Activated naive CD4-positive, alpha-beta T cell treated with anti-CD3 and anti-CD28 coated beads, Interleukin-2, amount 50 U/mL, for 16 hours (primary cell): ENCODE results near the gene SGTA.

Experiments used
- DNase-seq: peaks from one replicate; pipeline ENCODE4 v3.0.0-alpha.2; 2020

Gene SGTA

GRCh38 chr19:2809387-2810140 is 26.5 kb upstream of the SGTA start:
- no peak for DNase-seq

GRCh38 chr19:2808129-2808941 is 25.3 kb upstream of the SGTA start:
- no peak for DNase-seq

GRCh38 chr19:2807379-2808128 is 24.5 kb upstream of the SGTA start:
- no peak for DNase-seq

GRCh38 chr19:2806736-2807378 is 23.8 kb upstream of the SGTA start:
- DNase-seq, result no peak

GRCh38 chr19:2805991-2806649 is 23.0 kb upstream of the SGTA start:
- DNase-seq, result no peak

GRCh38 chr19:2805261-2805900 is 22.3 kb upstream of the SGTA start:
- DNase-seq, result no peak

GRCh38 chr19:2804156-2805004 is 21.3 kb upstream of the SGTA start:
- no peak for DNase-seq

GRCh38 chr19:2803486-2804155 is 20.5 kb upstream of the SGTA start:
- no peak for DNase-seq

GRCh38 chr19:2802826-2803225 is 19.8 kb upstream of the SGTA start:
- no peak for DNase-seq

- DNase-seq, result no peak
These were observed 17.4 kb upstream of the SGTA start for GRCh38 chr19:2800506-2800905.

- DNase-seq, result no peak
These were observed 16.4 kb upstream of the SGTA start for GRCh38 chr19:2799273-2800020.

- no peak for DNase-seq
These were observed 15.7 kb upstream of the SGTA start for GRCh38 chr19:2798733-2799132.

GRCh38 chr19:2798158-2798685 is 15.1 kb upstream of the SGTA start:
- DNase-seq, result no peak

GRCh38 chr19:2797280-2797679 is 14.2 kb upstream of the SGTA start:
- DNase-seq, result no peak

- no peak for DNase-seq
These were observed 13.7 kb upstream of the SGTA start for GRCh38 chr19:2796659-2797266.

GRCh38 chr19:2795827-2796658 is 13.0 kb upstream of the SGTA start:
- DNase-seq, result no peak

- DNase-seq, result no peak
These were observed 10.5 kb upstream of the SGTA start for GRCh38 chr19:2793577-2793976.

GRCh38 chr19:2793126-2793525 is 10.1 kb upstream of the SGTA start:
- no peak for DNase-seq
